Neural cell (in vitro differentiated cells): ENCODE measurements around the gene ADGRF1.

Experiments used
- CTCF ChIP-seq: fragments of 450-650 bp; IDR thresholded peaks from 2 replicates; pipeline ENCODE4 v1.5.1; 2014; ENCODE audit warnings: antibody characterized with exemption, mild to moderate bottlenecking, moderate library complexity; ENCODE audit not compliant: poor library complexity, severe bottlenecking
- EP300 ChIP-seq: fragments of 450-650 bp; conservative IDR thresholded peaks from 2 replicates; pipeline ENCODE4 v1.6.1; 2014; ENCODE audit warnings: antibody characterized with exemption, mild to moderate bottlenecking, moderate library complexity; ENCODE audit not compliant: poor library complexity, severe bottlenecking
- EZH2 ChIP-seq: fragments of 200-600, 300-800 bp; shearing (Covaris generic), sonication (generic); IDR thresholded peaks from 2 replicates; pipeline ENCODE4 v1.6.1; 2014; ENCODE audit warnings: antibody characterized with exemption, low read length, borderline replicate concordance, mild to moderate bottlenecking; ENCODE audit not compliant: insufficient read depth, poor library complexity, severe bottlenecking
- POLR2AphosphoS5 ChIP-seq: IDR thresholded peaks from 2 replicates; pipeline ENCODE4 v1.6.1; 2012
- TAF1 ChIP-seq: IDR thresholded peaks from 2 replicates; pipeline ENCODE4 v1.6.1; 2012; ENCODE audit warnings: low read depth
- TF ChIP-seq, protein P1 (sequence below): IDR thresholded peaks from 2 replicates; pipeline ENCODE4 v1.6.1; 2012; ENCODE audit warnings: borderline replicate concordance

DNA sequence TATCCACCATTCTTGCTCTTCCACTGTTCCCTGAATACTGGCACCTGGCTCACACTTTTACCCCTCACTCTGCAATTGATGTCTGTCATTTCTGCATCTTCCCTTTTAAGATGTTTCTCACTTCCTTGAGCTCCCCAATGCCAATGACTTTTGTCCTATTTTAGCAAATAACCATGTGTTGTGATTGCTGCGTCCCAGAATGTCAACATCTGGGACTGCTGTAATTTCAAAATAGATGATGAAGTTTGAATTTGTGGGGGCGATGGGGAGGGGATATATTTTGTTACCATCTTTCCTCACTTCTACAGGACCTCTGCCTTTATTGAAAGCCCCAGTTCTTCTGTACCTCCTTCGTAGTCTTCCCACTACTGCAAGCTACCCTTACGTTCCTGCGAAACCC is 80.4 kb downstream of the ADGRF1 start:
- TF ChIP-seq CTCF (no peak), POLR2AphosphoS5 (no peak), EP300 (no peak), TAF1 (no peak), EZH2 (no peak)
- TF ChIP-seq, protein P1, sequence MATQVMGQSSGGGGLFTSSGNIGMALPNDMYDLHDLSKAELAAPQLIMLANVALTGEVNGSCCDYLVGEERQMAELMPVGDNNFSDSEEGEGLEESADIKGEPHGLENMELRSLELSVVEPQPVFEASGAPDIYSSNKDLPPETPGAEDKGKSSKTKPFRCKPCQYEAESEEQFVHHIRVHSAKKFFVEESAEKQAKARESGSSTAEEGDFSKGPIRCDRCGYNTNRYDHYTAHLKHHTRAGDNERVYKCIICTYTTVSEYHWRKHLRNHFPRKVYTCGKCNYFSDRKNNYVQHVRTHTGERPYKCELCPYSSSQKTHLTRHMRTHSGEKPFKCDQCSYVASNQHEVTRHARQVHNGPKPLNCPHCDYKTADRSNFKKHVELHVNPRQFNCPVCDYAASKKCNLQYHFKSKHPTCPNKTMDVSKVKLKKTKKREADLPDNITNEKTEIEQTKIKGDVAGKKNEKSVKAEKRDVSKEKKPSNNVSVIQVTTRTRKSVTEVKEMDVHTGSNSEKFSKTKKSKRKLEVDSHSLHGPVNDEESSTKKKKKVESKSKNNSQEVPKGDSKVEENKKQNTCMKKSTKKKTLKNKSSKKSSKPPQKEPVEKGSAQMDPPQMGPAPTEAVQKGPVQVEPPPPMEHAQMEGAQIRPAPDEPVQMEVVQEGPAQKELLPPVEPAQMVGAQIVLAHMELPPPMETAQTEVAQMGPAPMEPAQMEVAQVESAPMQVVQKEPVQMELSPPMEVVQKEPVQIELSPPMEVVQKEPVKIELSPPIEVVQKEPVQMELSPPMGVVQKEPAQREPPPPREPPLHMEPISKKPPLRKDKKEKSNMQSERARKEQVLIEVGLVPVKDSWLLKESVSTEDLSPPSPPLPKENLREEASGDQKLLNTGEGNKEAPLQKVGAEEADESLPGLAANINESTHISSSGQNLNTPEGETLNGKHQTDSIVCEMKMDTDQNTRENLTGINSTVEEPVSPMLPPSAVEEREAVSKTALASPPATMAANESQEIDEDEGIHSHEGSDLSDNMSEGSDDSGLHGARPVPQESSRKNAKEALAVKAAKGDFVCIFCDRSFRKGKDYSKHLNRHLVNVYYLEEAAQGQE: no peak
